ENCODE measurements around the gene SYTL3.

GRCh38 chr6:158625881-158626305 lies 24.0 kb upstream of the SYTL3 start:
- TF ChIP-seq CTCF (IDR thresholded peaks at IDR 0.05) (no peak), POLR2A (IDR thresholded peaks at IDR 0.05) (no peak)

Measured in body of pancreas (tissue), 4 donors.